ENCODE measurements around the gene LUC7L2. TPM values are rescaled to one million over a fixed set of nuclear protein-coding genes. Genes with fewer than 3 reads are reported as not detected.
"Not testable (repeated sequence)": the region's sequence is repeated elsewhere in the genome, so short reads cannot be mapped to it uniquely, and the experiment has no call there.

Gene LUC7L2
- total and polyA plus RNA-seq, 11 donors = 29.4 to 55.4 (median 46.2) TPM

- no peak for TF ChIP-seq CTCF (IDR thresholded peaks at IDR 0.05)
- no peak for TF ChIP-seq POLR2A (IDR thresholded peaks at IDR 0.05)
- no peak overlapping the region for H3K27ac ChIP-seq
These were observed 36.7 kb downstream of the LUC7L2 start for GRCh38 chr7:139396323-139396951.

GRCh38 chr7:139397192-139397591 is 37.5 kb downstream of the LUC7L2 start:
- DNase-seq (no peak), ATAC-seq (no peak)
- intact Hi-C loops (cut with DNase I) = no loop called here
- TF ChIP-seq CTCF (IDR thresholded peaks at IDR 0.05) (no peak), POLR2A (IDR thresholded peaks at IDR 0.05) (no peak)
- Histone ChIP-seq H3K4me1 (peaks cover 0 to 26% (median 2%) of the 10 kb centered on the region in 12 donors), H3K27me3 (no peaks in the 10 kb centered on the region), H3K9me3 (no peaks in the 10 kb centered on the region), H3K36me3 (peaks cover 0 to 95% (median 75%) of the 10 kb centered on the region in 9 donors), H3K4me3 (no peak overlapping the region), H3K27ac (no peak overlapping the region)

More at GRCh38 chr7:139396323-139396951, 36.7 kb downstream of the LUC7L2 start:
- no peak for DNase-seq
- intact Hi-C loops (cut with DNase I) = no loop called here
- WGBS, 4 donors = 89 to 95% (median 94%) methylated on average over 3 of the region's 3 CpGs
- H3K4me1 ChIP-seq = peaks cover 0 to 26% (median 2%) of the 10 kb centered on the region in 12 donors
- H3K4me3 ChIP-seq = no peak overlapping the region
- H3K36me3 ChIP-seq = peaks cover 0 to 95% (median 75%) of the 10 kb centered on the region in 9 donors
- no peak for ATAC-seq
- H3K9me3 ChIP-seq = no peaks in the 10 kb centered on the region
- H3K27me3 ChIP-seq = no peaks in the 10 kb centered on the region

- no peaks in the 10 kb centered on the region for H3K4me1 ChIP-seq
- no peak overlapping the region for H3K27ac ChIP-seq
- DNase-seq (no peak), ATAC-seq (no peak)
- no peak overlapping the region for H3K4me3 ChIP-seq
- no peaks in the 10 kb centered on the region for H3K9me3 ChIP-seq
- no peaks in the 10 kb centered on the region for H3K27me3 ChIP-seq
- intact Hi-C loops (cut with DNase I) = no loop called here
- TF ChIP-seq CTCF (IDR thresholded peaks at IDR 0.05) = no peak
- no peak for TF ChIP-seq POLR2A (IDR thresholded peaks at IDR 0.05)
- H3K36me3 ChIP-seq = peaks cover 2 to 100% (median 100%) of the 10 kb centered on the region in 9 donors
- 83 to 99% (median 95%) methylated on average over 2 of the region's 2 CpGs for WGBS, 4 donors
These were observed 43.9 kb downstream of the LUC7L2 start for GRCh38 chr7:139403601-139404000.

GRCh38 chr7:139407555-139407954 is 47.9 kb downstream of the LUC7L2 start:
- H3K4me3 ChIP-seq = no peak overlapping the region
- no peaks in the 10 kb centered on the region for H3K9me3 ChIP-seq
- no peak for DNase-seq
- TF ChIP-seq POLR2A (IDR thresholded peaks at IDR 0.05) (no peak), CTCF (IDR thresholded peaks at IDR 0.05) (no peak)
- H3K36me3 ChIP-seq = peaks cover 2 to 100% (median 99%) of the 10 kb centered on the region in 9 donors
- H3K4me1 ChIP-seq = no peaks in the 10 kb centered on the region
- WGBS, 4 donors = 96 to 100% (median 99%) methylated on average over 1 of the region's 1 CpG
- ATAC-seq = no peak
- H3K27ac ChIP-seq = no peak overlapping the region
- intact Hi-C loops (cut with DNase I) = no loop called here
- no peaks in the 10 kb centered on the region for H3K27me3 ChIP-seq

- H3K36me3 ChIP-seq = peaks cover 0 to 100% (median 100%) of the 10 kb centered on the region in 9 donors
- H3K4me3 ChIP-seq; H3K4me1 ChIP-seq; DNase-seq; H3K27me3 ChIP-seq; intact Hi-C loops (cut with DNase I); ATAC-seq; H3K9me3 ChIP-seq; H3K27ac ChIP-seq: not testable (repeated sequence)
- WGBS, 4 donors = 93 to 97% (median 94%) methylated on average over 6 of the region's 6 CpGs
These were observed 55.2 kb downstream of the LUC7L2 start for GRCh38 chr7:139414743-139415402.

All from heart left ventricle (tissue), 16 donors.